SIG-M5 (cell line): Measurements from ENCODE around the gene TBCD.

Source experiments
- DNase-seq: peaks from one replicate; lab custom pipeline; 2025; lab: John Stamatoyannopoulos, UW

Gene TBCD

GRCh38 chr17:82832881-82833475 lies 81.1 kb downstream of the TBCD start:
- no peak for DNase-seq

GRCh38 chr17:82835122-82835521 lies 83.3 kb downstream of the TBCD start:
- no peak for DNase-seq

- no peak for DNase-seq
Measured at GRCh38 chr17:82835766-82836512, 84.1 kb downstream of the TBCD start.

- no peak for DNase-seq
Measured at GRCh38 chr17:82836823-82837357, 85.0 kb downstream of the TBCD start.

- DNase-seq: no peak
Measured at GRCh38 chr17:82837586-82838320, 85.9 kb downstream of the TBCD start.

GRCh38 chr17:82838386-82839063 lies 86.7 kb downstream of the TBCD start:
- peak; percentile 57 for DNase-seq

GRCh38 chr17:82839617-82840292 lies 87.9 kb downstream of the TBCD start, which contains the start of gene ZNF750:
Gene ZNF750 (minus strand): TSS chr17:82840022. CDS start chr17:82832454, 7,568 bp downstream.
- DNase-seq: no peak

- DNase-seq: no peak
Measured at GRCh38 chr17:82840431-82840831, 88.6 kb downstream of the TBCD start.

GRCh38 chr17:82841921-82842596 lies 90.2 kb downstream of the TBCD start:
- DNase-seq: no peak

GRCh38 chr17:82843904-82844680 lies 92.2 kb downstream of the TBCD start:
- DNase-seq: no peak

- no peak for DNase-seq
Measured at GRCh38 chr17:82844796-82845162, 92.9 kb downstream of the TBCD start.

GRCh38 chr17:82845163-82845807 lies 93.4 kb downstream of the TBCD start:
- DNase-seq: no peak

- no peak for DNase-seq
Measured at GRCh38 chr17:82846061-82846691, 94.3 kb downstream of the TBCD start.

- no peak for DNase-seq
Measured at GRCh38 chr17:82848022-82848592, 96.2 kb downstream of the TBCD start.

GRCh38 chr17:82849076-82849945 lies 97.4 kb downstream of the TBCD start:
- DNase-seq: no peak

- DNase-seq: no peak
Measured at GRCh38 chr17:82851381-82851780, 99.5 kb downstream of the TBCD start.

GRCh38 chr17:82854226-82854625 lies 102.4 kb downstream of the TBCD start:
- no peak for DNase-seq

- no peak for DNase-seq
Measured at GRCh38 chr17:82856361-82856760, 104.5 kb downstream of the TBCD start.
